MM.1S (cell line): ENCODE results near the gene PADI1.

ENCODE experiments used
- DNase-seq: peaks from one replicate; pipeline ENCODE4 v3.0.0-alpha.2; 2015
- H2AFZ ChIP-seq: fragments of 300-600 bp; sonication (generic); 2 replicates; pipeline ENCODE4 v1.6.0; 2016; ENCODE audit warnings: antibody characterized with exemption, low read length
- H3F3A ChIP-seq: fragments of 300-600 bp; sonication (generic); 2 replicates; pipeline ENCODE4 v1.6.1; 2016; ENCODE audit warnings: mild to moderate bottlenecking, antibody characterized with exemption, low read length, moderate library complexity, mixed read lengths; ENCODE audit not compliant: insufficient read depth
- H3K27ac ChIP-seq: fragments of 300-600 bp; sonication (generic); 2 replicates; pipeline ENCODE4 v1.5.1; 2016; ENCODE audit warnings: mild to moderate bottlenecking, low read length
- H3K27me3 ChIP-seq: fragments of 300-600 bp; sonication (generic); replicated peaks from 2 replicates; pipeline ENCODE4 v1.6.0; 2016; ENCODE audit warnings: low read length; ENCODE audit not compliant: insufficient read depth
- H3K36me3 ChIP-seq: fragments of 300-600 bp; sonication (generic); replicated peaks from 2 replicates; pipeline ENCODE4 v1.6.1; 2016; ENCODE audit warnings: mild to moderate bottlenecking, low read length, mixed read lengths; ENCODE audit not compliant: insufficient read depth
- H3K4me1 ChIP-seq: fragments of 300-600 bp; sonication (generic); 2 replicates; pipeline ENCODE4 v1.6.1; 2016; ENCODE audit warnings: low read length, mixed read lengths
- H3K4me2 ChIP-seq: fragments of 300-600 bp; sonication (generic); 2 replicates; pipeline ENCODE4 v1.6.0; 2016; ENCODE audit warnings: low read depth, low read length
- H3K4me3 ChIP-seq: fragments of 300-600 bp; sonication (generic); 2 replicates; pipeline ENCODE4 v1.5.1; 2016; ENCODE audit warnings: low read length, mixed read lengths
- H3K79me2 ChIP-seq: fragments of 300-600 bp; sonication (generic); 2 replicates; pipeline ENCODE4 v1.6.1; 2016; ENCODE audit warnings: mixed run types, low read length, mixed read lengths
- H3K9ac ChIP-seq: fragments of 300-600 bp; sonication (generic); 2 replicates; pipeline ENCODE4 v1.6.1; 2016; ENCODE audit warnings: low read length, mixed read lengths
- H3K9me2 ChIP-seq: fragments of 300-600 bp; sonication (generic); replicated peaks from 2 replicates; pipeline ENCODE4 v1.6.1; 2016; ENCODE audit warnings: mild to moderate bottlenecking, low read length, mixed read lengths; ENCODE audit not compliant: insufficient read depth
- H3K9me3 ChIP-seq: fragments of 300-600 bp; sonication (generic); replicated peaks from 2 replicates; pipeline ENCODE4 v1.6.1; 2016; ENCODE audit warnings: mild to moderate bottlenecking, low read length, mixed read lengths; ENCODE audit not compliant: insufficient read depth
- H4K20me1 ChIP-seq: fragments of 300-600 bp; sonication (generic); 2 replicates; pipeline ENCODE4 v1.6.1; 2016; ENCODE audit warnings: mild to moderate bottlenecking, low read length, moderate library complexity, mixed read lengths; ENCODE audit not compliant: insufficient read depth
- CTCF ChIP-seq: fragments of 300-600 bp; sonication (generic); IDR thresholded peaks from 2 replicates; pipeline ENCODE4 v1.5.1; 2016; ENCODE audit warnings: antibody characterized with exemption, low read length, mixed read lengths
- EZH2 ChIP-seq: fragments of 300-600 bp; sonication (generic); optimal IDR thresholded peaks from 2 replicates; pipeline ENCODE3; 2017; ENCODE audit warnings: low read depth, mild to moderate bottlenecking, antibody characterized with exemption, low read length, mixed read lengths
- EZH2phosphoT487 ChIP-seq: fragments of 300-600 bp; sonication (generic); IDR thresholded peaks from 2 replicates; pipeline ENCODE4 v1.6.1; 2018; ENCODE audit warnings: antibody characterized with exemption, low read length

The PADI1 gene

GRCh38 chr1:17270891-17271765, 66.2 kb downstream of the PADI1 start:
- no peaks in the 10 kb centered on the region for H3F3A ChIP-seq
- H4K20me1 ChIP-seq = no peaks in the 10 kb centered on the region
- TF ChIP-seq CTCF = no peak
- TF ChIP-seq EZH2 = no peak
- no peak for TF ChIP-seq EZH2phosphoT487
- H2AFZ ChIP-seq = no peak overlapping the region
- H3K9me3 ChIP-seq = no peaks in the 10 kb centered on the region
- H3K27me3 ChIP-seq = peaks cover 84% of the 10 kb centered on the region
- H3K9me2 ChIP-seq = no peaks in the 10 kb centered on the region
- no peak for DNase-seq
- no peaks in the 10 kb centered on the region for H3K4me1 ChIP-seq
- H3K4me3 ChIP-seq = no peak overlapping the region
- no peak overlapping the region for H3K9ac ChIP-seq
- no peaks in the 10 kb centered on the region for H3K79me2 ChIP-seq
- no peak overlapping the region for H3K27ac ChIP-seq
- no peaks in the 10 kb centered on the region for H3K36me3 ChIP-seq
- no peak overlapping the region for H3K4me2 ChIP-seq

DNA sequence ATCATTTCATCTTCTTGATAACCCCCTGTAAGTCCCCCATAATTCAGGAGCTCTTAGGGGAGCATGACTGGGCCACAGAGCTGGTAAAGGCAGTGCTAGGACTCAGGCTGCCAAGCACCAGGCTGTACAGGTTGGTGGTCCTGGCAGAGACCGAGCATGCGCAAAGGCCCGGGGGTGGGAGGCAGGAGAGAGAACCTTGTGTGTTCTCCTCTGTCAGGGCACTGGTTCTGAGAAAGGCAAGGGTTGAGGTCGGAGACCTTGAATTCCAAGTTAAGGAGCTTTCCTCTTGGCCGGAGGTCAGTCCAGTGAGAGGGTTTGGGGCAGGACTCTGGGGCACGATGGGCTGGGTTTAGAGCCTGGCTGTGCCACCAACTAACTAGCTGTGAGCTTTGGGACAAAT, 67.1 kb downstream of the PADI1 start:
- no peak overlapping the region for H3K9ac ChIP-seq
- no peaks in the 10 kb centered on the region for H3K9me2 ChIP-seq
- no peaks in the 10 kb centered on the region for H3K4me1 ChIP-seq
- no peak for TF ChIP-seq EZH2
- no peak for TF ChIP-seq EZH2phosphoT487
- no peak for TF ChIP-seq CTCF
- no peaks in the 10 kb centered on the region for H3F3A ChIP-seq
- H3K27ac ChIP-seq = no peak overlapping the region
- H3K79me2 ChIP-seq = no peaks in the 10 kb centered on the region
- no peak for DNase-seq
- no peaks in the 10 kb centered on the region for H4K20me1 ChIP-seq
- no peaks in the 10 kb centered on the region for H3K36me3 ChIP-seq
- no peaks in the 10 kb centered on the region for H3K9me3 ChIP-seq
- H3K4me2 ChIP-seq = no peak overlapping the region
- peaks cover 84% of the 10 kb centered on the region for H3K27me3 ChIP-seq
- no peak overlapping the region for H3K4me3 ChIP-seq
- no peak overlapping the region for H2AFZ ChIP-seq

- H3K9ac ChIP-seq = no peak overlapping the region
- H3F3A ChIP-seq = no peaks in the 10 kb centered on the region
- no peaks in the 10 kb centered on the region for H3K36me3 ChIP-seq
- no peak overlapping the region for H3K4me3 ChIP-seq
- DNase-seq = no peak
- no peaks in the 10 kb centered on the region for H3K9me3 ChIP-seq
- TF ChIP-seq EZH2phosphoT487 (no peak), EZH2 (no peak)
- H2AFZ ChIP-seq = no peak overlapping the region
- H3K27me3 ChIP-seq = peaks cover 84% of the 10 kb centered on the region
- no peak overlapping the region for H3K27ac ChIP-seq
- no peaks in the 10 kb centered on the region for H3K79me2 ChIP-seq
- H3K9me2 ChIP-seq = no peaks in the 10 kb centered on the region
- H3K4me2 ChIP-seq = no peak overlapping the region
- H3K4me1 ChIP-seq = no peaks in the 10 kb centered on the region
- no peaks in the 10 kb centered on the region for H4K20me1 ChIP-seq
These were observed 67.7 kb downstream of the PADI1 start for GRCh38 chr1:17272646-17273045.

- no peak overlapping the region for H3K4me3 ChIP-seq
- TF ChIP-seq CTCF (no peak), EZH2phosphoT487 (no peak), EZH2 (no peak)
- H3K27me3 ChIP-seq = peaks cover 84% of the 10 kb centered on the region
- H3K4me2 ChIP-seq = no peak overlapping the region
- H3K79me2 ChIP-seq = no peaks in the 10 kb centered on the region
- no peaks in the 10 kb centered on the region for H3K4me1 ChIP-seq
- H3K27ac ChIP-seq = no peak overlapping the region
- DNase-seq = no peak
- no peaks in the 10 kb centered on the region for H3F3A ChIP-seq
- no peaks in the 10 kb centered on the region for H3K9me2 ChIP-seq
- H4K20me1 ChIP-seq = no peaks in the 10 kb centered on the region
- H3K36me3 ChIP-seq = no peaks in the 10 kb centered on the region
- no peak overlapping the region for H3K9ac ChIP-seq
- no peak overlapping the region for H2AFZ ChIP-seq
- H3K9me3 ChIP-seq = no peaks in the 10 kb centered on the region
These were observed 68.2 kb downstream of the PADI1 start for GRCh38 chr1:17273096-17273495.
